Testis (tissue), 3 donors: ENCODE data around the gene PHF21A. TPM values are rescaled to one million over a fixed set of nuclear protein-coding genes. Genes with fewer than 3 reads are reported as not detected.

Experiments used
- DNase-seq: peaks from one replicate; pipeline ENCODE4 v3.0.0-alpha.2; 2019
- H3K27ac ChIP-seq, 2 donors: fragments of 200-600 bp; sonication (generic); one replicate each; pipeline ENCODE4 v1.5.1; 2019
- H3K27me3 ChIP-seq: fragments of 200-600 bp; sonication (generic); one replicate; pipeline ENCODE4 v1.5.1; 2019
- H3K36me3 ChIP-seq: fragments of 200-600 bp; sonication (generic); one replicate; pipeline ENCODE4 v1.5.1; 2017; ENCODE audit warnings: low read depth; ENCODE audit errors: missing control alignments
- H3K4me1 ChIP-seq: fragments of 200-600 bp; sonication (generic); one replicate; pipeline ENCODE4 v1.5.1; 2019
- H3K4me3 ChIP-seq, 2 donors: fragments of 200-600 bp; sonication (generic); one replicate each; pipeline ENCODE4 v1.5.1; 2017 to 2019
- H3K9me3 ChIP-seq: fragments of 200-600 bp; sonication (generic); one replicate; pipeline ENCODE4 v1.5.1; 2017
- CTCF ChIP-seq, 3 experiments: fragments of 450-650 bp in 2 of 3; fragments of 200-600 bp in 1 of 3; sonication (generic) in 1 of 3; IDR thresholded peaks; one replicate each; pipeline ENCODE4 v1.5.1; 2016 to 2019; ENCODE audit warnings: antibody characterized with exemption in 3 of 3, mild to moderate bottlenecking in 2 of 3, moderate library complexity in 1 of 3
- POLR2A ChIP-seq: fragments of 450-650 bp; IDR thresholded peaks from one replicate; pipeline ENCODE4 v1.6.1; 2017; ENCODE audit warnings: antibody characterized with exemption, mild to moderate bottlenecking, moderate library complexity
- WGBS, 2 donors: methylation state at CpG; one replicate each; pipeline ENCODE4 v1.1.5; 2018; 5-methylcytosine and 5-hydroxymethylcytosine counted together
- intact Hi-C: fragments of 100-400 bp; cut with DNase I; formaldehyde crosslinking; loops from one replicate; pipeline ENCODE4 v1.15.1; 2023; ENCODE audit warnings: low total_unique reads
- polyA plus RNA-seq: library from polyadenylated mRNA; stranded (reverse); fragments of 350-450 nt; fragmentation: Illumina TruSeq; extraction: RNeasy Lipid Tissue Mini Kit (QIAGEN cat#74804); gene quantifications from one replicate; pipeline ENCODE4 v1.2.3, GENCODE V29; 2014; ENCODE audit warnings: low read depth, low replicate concordance; ENCODE audit not compliant: insufficient read depth
- total RNA-seq, 2 donors: library from RNA; depleted of rRNA; stranded (reverse); fragments of >200 nt; gene quantifications; one replicate each; pipeline ENCODE4 v1.2.3, GENCODE V29; 2016

Gene PHF21A
- total and polyA plus RNA-seq, 3 donors from 2014 or later: 53.5 to 83.2 (median 56.6) TPM

GRCh38 chr11:46057489-46057888 is 63.8 kb downstream of the PHF21A start:
- Histone ChIP-seq H3K4me3 (no peak overlapping the region), H3K27me3 (no peaks in the 10 kb centered on the region), H3K36me3 (no peaks in the 10 kb centered on the region), H3K4me1 (no peaks in the 10 kb centered on the region), H3K9me3 (no peaks in the 10 kb centered on the region), H3K27ac (no peak overlapping the region)
- intact Hi-C loops: no loop called here
- no peak for TF ChIP-seq POLR2A
- 63 to 81% methylated on average over 2 of the region's 2 CpGs for WGBS, 2 donors
- no peak for DNase-seq

GRCh38 chr11:46055371-46055770 is 65.9 kb downstream of the PHF21A start:
- H3K27ac ChIP-seq: no peak overlapping the region
- H3K36me3 ChIP-seq: no peaks in the 10 kb centered on the region
- no peaks in the 10 kb centered on the region for H3K27me3 ChIP-seq
- no peaks in the 10 kb centered on the region for H3K9me3 ChIP-seq
- intact Hi-C loops: no loop called here
- 40 to 100% methylated on average over 1 of the region's 1 CpG for WGBS, 2 donors
- no peak overlapping the region for H3K4me3 ChIP-seq
- peaks cover under 1% of the 10 kb centered on the region for H3K4me1 ChIP-seq
- TF ChIP-seq CTCF (IDR thresholded peaks at IDR 0.05) (no peak), POLR2A (no peak)
- DNase-seq: no peak

GRCh38 chr11:46051102-46051501 is 70.2 kb downstream of the PHF21A start:
- H3K4me3 ChIP-seq: no peak overlapping the region
- no peak for DNase-seq
- 89 to 94% methylated on average over 1 of the region's 1 CpG for WGBS, 2 donors
- peaks cover 12% of the 10 kb centered on the region for H3K4me1 ChIP-seq
- no peaks in the 10 kb centered on the region for H3K36me3 ChIP-seq
- no peaks in the 10 kb centered on the region for H3K9me3 ChIP-seq
- TF ChIP-seq POLR2A (no peak), CTCF (IDR thresholded peaks at IDR 0.05) (no peak)
- intact Hi-C loops: no loop called here
- H3K27me3 ChIP-seq: no peaks in the 10 kb centered on the region
- no peak overlapping the region for H3K27ac ChIP-seq

- no peak for DNase-seq
- Histone ChIP-seq H3K9me3 (no peaks in the 10 kb centered on the region), H3K36me3 (no peaks in the 10 kb centered on the region), H3K4me1 (peaks cover 17% of the 10 kb centered on the region), H3K27me3 (no peaks in the 10 kb centered on the region), H3K4me3 (no peak overlapping the region), H3K27ac (no peak overlapping the region)
- intact Hi-C loops: no loop called here
- TF ChIP-seq CTCF (IDR thresholded peaks at IDR 0.05): no peak
- no peak for TF ChIP-seq POLR2A
- 57 to 63% methylated on average over 2 of the region's 2 CpGs for WGBS, 2 donors
These were observed 70.6 kb downstream of the PHF21A start for GRCh38 chr11:46050662-46051061.

- DNase-seq: peak; percentile 20
- intact Hi-C loops: no loop called here
- Histone ChIP-seq H3K9me3 (no peaks in the 10 kb centered on the region), H3K27me3 (no peaks in the 10 kb centered on the region), H3K4me3 (no peak overlapping the region), H3K36me3 (no peaks in the 10 kb centered on the region), H3K4me1 (peaks cover 19% of the 10 kb centered on the region), H3K27ac (no peak overlapping the region)
- TF ChIP-seq CTCF (IDR thresholded peaks at IDR 0.05) (no peak), POLR2A (no peak)
- WGBS, 2 donors: 44 to 54% methylated on average over 4 of the region's 4 CpGs
These were observed 71.2 kb downstream of the PHF21A start for GRCh38 chr11:46050003-46050461.
